Kidney glomerular epithelial cell (primary cell): ENCODE data around the gene PCDHGB4.
"Not testable (repeated sequence)": the region's sequence is repeated elsewhere in the genome, so short reads cannot be mapped to it uniquely, and the experiment has no call there.

Source experiments
- DNase-seq: peaks from one replicate; lab custom pipeline; 2025; lab: John Stamatoyannopoulos, UW

Gene PCDHGB4

DNA sequence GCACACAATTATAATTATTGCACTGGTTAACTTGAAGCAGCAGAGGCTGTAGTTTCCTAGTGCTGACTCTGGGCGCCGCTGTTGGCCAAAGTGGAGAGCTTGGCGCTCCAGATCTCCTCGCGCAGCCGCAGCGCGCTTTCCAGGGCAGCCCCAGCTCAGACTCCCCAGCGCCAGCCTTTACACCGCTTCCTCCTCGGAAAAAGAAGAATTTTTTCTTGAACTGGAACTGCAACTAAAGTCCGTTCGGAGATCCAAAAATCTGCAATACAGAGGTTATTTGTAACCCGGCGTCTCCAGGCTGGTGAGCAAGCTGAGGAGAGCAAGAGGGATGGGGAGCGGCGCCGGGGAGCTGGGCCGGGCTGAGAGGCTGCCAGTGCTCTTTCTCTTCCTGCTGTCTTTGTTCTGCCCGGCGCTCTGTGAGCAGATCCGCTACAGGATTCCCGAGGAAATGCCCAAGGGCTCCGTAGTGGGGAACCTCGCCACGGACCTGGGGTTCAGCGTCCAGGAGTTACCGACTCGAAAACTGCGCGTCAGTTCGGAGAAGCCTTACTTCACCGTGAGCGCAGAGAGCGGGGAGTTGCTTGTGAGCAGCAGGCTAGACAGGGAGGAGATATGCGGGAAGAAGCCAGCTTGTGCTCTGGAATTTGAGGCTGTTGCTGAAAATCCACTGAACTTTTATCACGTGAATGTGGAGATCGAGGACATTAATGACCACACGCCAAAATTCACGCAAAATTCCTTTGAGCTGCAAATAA lies at the start of gene PCDHGB4:
TSS of gene PCDHGB4 (plus strand) at position 142 of the 755 bp plus-strand sequence. CDS start at position 329, 187 bp downstream.
- not testable (repeated sequence) for DNase-seq

DNA sequence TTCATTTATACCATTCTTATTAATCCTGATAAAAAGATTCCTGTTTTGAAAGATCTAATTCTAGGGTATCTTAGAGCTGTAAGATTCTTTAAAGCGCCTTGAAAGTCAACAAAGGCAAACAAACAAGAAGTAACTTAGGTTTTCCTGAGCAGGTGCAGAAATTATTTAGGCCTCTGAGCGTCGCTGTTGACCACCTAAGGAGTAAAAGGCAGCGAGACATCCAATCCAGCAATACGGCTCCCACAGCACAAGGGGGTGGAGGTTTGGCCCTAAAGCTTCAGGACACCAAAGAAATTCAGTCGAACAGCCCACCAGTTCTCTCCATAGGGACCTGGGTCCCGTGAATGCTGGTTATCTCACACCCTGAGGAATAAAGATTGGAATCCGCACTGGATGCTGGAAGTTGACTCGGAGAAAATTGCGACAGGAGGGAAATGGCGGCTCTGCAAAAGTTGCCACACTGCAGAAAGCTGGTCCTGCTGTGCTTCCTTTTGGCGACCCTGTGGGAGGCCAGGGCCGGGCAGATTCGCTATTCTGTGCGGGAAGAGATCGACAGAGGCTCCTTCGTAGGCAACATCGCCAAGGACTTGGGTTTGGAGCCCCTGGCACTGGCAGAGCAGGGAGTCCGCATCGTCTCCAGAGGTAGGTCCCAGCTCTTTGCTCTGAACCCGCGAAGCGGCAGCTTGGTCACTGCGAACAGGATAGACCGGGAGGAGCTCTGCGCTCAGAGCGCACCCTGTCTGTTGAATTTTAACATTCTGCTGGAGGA lies 48.8 kb upstream of the PCDHGB4 start, which contains the start of gene PCDHGA2:
TSS of gene PCDHGA2 (plus strand) at position 223 of the 769 bp plus-strand sequence.
- DNase-seq, result peak; percentile 4

DNA sequence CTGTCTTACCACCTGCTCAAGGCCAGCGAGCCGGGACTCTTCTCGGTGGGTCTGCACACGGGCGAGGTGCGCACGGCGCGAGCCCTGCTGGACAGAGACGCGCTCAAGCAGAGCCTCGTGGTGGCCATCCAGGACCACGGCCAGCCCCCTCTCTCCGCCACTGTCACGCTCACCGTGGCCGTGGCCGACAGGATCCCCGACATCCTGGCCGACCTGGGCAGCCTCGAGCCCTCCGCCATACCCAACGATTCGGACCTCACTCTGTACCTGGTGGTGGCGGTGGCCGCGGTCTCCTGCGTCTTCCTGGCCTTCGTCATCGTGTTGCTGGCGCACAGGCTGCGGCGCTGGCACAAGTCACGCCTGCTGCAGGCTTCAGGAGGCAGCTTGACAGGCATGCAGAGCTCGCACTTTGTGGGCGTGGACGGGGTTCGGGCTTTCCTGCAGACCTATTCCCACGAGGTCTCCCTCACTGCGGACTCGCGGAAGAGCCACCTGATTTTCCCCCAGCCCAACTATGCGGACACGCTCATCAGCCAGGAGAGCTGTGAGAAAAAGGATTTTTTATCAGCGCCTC lies 46.6 kb upstream of the PCDHGB4 start:
- not testable (repeated sequence) for DNase-seq

DNA sequence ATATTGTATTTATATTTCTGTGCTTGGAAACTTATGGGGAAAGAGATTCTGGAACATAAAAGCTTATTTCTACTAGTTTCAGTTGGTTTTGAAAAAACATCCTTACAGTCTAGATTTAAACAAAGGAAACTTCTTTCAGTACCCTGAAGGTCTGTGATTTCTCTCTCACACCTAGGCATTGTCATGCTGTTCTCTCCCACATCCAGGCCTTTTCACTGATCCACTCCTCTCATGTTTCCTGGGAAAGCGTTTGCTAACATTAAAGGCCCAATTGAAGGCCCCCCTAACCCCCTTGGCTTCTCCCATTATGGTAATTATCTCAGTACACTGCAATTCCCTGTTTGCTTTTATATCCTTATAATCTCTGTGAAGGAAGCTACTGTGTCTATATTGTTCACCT lies 44.7 kb upstream of the PCDHGB4 start:
- DNase-seq, result no peak

DNA sequence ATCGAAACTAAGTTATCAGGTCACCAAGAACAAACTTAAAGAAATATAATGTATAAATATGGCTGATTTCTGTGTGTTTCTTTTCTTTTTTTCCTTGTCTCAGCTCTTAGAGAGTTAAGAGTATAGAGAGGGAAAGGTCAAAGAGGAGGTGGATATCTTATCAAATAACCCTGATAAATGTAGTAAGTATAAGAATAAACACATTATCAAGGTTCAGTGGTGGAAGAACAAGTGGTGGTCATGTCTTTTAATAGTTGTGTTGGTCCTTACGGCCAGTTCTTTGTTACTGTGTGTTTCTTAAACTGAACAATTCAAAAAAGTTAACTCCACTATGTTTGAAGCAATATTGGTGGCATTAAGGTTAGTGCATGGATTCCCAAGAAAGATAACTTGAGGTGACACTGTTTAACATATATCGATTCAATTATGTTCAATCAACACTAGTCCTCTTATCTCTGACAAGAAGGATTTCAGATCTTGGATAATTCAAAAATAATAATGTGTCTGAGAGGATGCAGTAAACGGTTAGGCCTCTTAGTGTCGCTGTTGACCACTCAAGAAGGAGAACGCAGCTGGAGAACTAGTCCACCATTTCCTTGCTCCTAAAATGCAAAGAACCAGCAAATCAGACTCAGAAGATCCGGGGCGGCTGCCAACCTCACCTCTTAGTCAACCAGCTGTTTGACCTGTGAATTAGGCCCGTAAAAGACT lies 44.1 kb upstream of the PCDHGB4 start, which contains the start of gene PCDHGA3:
TSS of gene PCDHGA3 (plus strand) at position 588 of the 711 bp plus-strand sequence. CDS start 205 bp downstream, outside the sequence.
- DNase-seq, result no peak

DNA sequence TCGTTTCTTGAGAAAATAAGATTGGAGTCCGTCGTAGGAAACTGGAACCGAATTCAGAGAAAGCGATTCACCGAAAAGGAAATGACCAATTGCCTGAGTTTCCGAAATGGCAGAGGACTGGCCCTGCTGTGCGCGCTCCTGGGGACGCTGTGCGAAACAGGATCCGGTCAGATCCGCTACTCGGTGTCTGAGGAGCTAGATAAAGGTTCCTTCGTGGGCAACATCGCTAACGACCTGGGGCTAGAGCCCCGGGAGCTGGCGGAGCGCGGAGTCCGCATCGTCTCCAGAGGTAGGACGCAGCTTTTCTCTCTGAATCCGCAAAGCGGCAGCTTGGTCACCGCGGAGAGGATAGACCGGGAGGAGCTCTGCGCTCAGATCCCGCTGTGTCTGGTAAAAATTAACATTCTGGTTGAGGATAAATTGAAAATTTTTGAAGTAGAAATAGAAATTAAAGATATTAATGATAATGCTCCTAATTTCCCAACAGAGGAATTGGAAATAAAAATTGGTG lies 43.5 kb upstream of the PCDHGB4 start:
- DNase-seq, result no peak

DNA sequence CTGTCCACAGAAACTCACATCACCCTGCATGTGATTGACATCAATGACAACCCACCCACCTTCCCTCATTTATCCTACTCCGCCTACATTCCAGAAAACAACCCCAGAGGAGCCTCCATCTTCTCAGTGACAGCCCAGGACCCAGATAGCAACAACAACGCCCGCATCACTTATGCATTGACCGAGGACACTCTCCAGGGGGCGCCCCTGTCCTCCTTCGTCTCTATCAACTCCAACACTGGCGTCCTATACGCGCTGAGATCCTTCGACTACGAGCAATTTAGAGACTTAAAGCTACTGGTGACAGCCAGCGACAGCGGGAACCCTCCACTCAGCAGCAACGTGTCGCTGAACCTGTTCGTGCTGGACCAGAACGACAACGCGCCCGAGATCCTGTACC lies 42.2 kb upstream of the PCDHGB4 start:
- no peak for DNase-seq

DNA sequence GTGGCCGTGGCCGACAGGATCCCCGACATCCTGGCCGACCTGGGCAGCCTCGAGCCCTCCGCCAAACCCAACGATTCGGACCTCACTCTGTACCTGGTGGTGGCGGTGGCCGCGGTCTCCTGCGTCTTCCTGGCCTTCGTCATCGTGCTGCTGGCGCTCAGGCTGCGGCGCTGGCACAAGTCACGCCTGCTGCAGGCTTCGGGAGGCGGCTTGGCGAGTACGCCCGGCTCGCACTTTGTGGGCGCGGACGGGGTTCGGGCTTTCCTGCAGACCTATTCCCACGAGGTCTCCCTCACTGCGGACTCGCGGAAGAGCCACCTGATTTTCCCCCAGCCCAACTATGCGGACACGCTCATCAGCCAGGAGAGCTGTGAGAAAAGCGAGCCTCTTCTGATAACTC lies 41.5 kb upstream of the PCDHGB4 start:
- not testable (repeated sequence) for DNase-seq

DNA sequence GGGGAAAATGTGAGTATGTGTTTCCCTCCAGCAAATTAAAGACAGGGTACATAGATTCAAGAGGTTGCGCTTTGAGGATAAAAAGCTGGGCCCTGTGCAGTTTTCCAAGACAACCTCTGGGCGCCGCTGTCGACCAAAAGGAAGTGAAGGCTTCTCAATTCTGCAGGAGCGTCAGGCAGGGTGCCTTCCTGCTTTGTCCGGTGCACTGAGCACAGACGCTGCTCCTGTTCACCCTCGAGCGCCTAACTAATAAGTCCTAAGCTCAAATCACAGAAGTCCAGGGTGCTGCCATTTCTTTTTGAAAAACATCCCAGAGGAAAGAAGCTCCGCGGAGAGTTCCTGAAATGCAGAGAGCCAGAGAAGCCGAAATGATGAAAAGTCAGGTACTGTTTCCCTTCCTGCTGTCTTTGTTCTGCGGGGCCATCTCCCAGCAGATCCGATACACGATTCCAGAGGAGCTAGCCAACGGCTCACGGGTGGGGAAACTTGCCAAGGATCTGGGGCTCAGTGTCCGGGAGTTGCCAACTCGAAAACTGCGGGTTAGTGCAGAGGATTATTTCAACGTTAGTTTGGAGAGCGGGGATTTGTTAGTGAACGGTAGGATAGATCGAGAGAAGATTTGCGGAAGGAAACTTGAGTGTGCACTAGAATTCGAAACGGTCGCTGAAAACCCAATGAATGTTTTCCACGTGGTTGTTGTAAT lies 37.4 kb upstream of the PCDHGB4 start, which contains the start of gene PCDHGB1:
TSS of gene PCDHGB1 (plus strand) at position 183 of the 703 bp plus-strand sequence. CDS start at position 345, 162 bp downstream.
- DNase-seq, result no peak

DNA sequence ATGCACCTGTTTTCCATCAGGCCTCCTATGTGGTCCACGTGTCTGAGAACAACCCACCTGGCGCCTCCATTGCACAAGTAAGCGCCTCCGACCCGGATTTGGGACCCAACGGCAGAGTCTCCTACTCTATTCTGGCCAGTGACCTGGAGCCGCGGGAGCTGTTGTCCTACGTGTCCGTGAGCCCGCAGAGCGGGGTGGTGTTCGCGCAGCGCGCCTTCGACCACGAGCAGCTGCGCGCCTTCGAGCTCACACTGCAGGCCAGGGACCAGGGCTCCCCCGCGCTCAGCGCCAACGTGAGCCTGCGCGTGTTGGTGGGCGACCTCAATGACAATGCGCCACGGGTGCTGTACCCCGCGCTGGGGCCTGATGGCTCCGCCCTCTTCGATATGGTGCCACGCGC lies 35.9 kb upstream of the PCDHGB4 start:
- DNase-seq, result no peak

DNA sequence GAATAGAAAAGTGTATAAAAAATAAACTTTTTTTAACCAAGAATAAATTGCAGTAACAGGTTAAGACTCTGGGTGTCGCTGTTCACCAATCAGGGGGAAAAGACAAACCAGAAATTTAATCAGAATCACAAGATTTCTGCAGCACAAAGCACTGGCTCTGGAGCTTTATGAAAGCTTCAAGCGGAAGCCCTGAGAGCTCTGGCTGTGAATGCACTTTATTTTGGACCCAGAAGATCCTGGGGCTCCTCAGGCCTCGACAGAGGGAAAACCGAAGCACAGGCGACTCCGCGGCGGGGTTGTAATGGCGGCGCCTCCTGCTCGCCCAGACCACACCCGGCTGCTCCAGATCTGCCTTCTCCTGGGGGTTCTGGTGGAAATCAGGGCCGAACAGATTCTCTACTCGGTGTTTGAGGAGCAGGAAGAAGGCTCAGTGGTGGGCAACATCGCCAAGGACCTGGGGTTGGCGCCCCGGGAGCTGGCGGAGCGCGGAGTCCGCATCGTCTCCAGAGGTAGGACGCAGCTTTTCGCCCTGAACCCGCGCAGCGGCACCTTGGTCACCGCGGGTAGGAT lies 32.5 kb upstream of the PCDHGB4 start, which contains the start of gene PCDHGA4:
TSS of gene PCDHGA4 (plus strand) at position 122 of the 570 bp plus-strand sequence. CDS start at position 209, 87 bp downstream.
- DNase-seq, result no peak

DNA sequence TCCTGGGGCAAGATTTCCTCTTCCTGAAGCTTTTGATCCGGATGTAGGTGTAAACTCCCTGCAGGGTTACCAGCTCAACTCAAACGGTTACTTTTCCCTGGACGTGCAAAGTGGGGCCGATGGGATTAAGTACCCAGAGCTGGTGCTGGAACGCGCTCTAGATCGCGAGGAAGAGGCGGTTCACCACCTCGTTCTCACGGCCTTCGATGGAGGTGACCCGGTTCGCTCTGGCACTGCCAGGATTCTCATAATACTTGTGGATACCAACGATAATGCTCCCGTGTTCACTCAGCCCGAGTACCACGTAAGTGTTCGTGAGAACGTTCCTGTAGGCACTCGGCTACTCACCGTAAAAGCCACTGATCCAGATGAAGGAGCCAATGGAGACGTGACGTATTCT lies 31.9 kb upstream of the PCDHGB4 start:
- DNase-seq, result no peak

DNA sequence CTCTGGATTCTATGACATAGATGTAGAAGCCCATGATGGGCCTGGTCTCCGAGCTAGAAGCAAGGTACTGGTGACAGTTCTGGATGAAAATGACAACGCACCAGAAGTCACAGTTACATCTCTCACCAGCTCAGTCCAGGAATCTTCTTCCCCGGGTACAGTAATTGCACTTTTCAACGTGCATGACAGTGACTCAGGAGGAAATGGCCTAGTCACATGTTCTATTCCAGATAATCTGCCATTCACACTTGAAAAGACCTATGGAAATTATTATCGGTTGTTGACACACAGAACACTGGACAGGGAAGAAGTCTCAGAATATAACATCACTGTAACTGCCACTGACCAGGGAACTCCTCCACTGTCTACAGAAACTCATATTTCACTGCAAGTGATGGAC lies 31.4 kb upstream of the PCDHGB4 start:
- no peak for DNase-seq

DNA sequence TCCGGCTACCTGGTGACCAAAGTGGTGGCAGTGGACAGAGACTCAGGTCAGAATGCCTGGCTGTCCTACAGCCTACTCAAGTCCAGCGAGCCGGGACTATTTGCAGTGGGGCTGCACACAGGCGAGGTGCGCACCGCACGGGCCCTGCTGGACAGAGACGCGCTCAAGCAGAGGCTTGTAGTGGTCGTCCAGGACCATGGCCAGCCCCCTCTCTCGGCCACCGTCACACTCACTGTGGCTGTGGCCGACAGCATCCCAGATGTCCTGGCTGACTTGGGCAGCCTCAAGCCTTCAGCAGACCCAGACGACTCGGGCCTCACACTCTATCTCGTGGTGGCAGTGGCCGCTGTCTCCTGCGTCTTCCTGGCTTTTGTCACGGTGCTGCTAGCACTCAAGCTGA lies 30.5 kb upstream of the PCDHGB4 start:
- DNase-seq, result no peak

DNA sequence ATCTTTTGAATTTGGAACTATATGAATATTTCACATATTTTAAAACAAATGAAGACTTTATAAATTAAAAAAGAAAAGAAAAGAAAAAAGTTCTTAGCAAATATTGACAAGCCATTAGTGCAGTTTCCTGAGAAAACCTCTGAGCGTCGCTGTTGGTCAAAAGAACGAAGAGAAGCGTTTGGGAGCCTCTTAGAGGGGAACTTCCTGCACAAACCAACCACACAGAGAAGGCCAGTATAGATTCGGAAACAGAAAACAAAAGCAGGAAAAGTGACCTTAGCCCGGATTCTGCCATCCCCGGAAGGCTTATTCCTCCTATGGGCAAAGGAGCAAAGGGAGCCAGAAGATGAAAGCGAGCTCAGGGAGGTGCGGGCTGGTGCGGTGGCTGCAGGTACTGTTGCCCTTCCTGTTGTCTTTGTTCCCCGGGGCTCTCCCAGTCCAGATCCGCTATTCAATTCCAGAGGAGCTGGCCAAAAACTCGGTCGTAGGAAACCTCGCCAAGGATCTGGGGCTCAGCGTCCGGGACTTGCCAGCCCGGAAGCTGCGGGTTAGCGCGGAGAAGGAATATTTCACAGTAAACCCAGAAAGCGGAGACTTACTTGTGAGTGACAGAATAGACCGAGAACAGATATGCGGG lies 27.6 kb upstream of the PCDHGB4 start, which contains the start of gene PCDHGB2:
TSS of gene PCDHGB2 (plus strand) at position 205 of the 637 bp plus-strand sequence. CDS start at position 347, 142 bp downstream.
- DNase-seq, result no peak

DNA sequence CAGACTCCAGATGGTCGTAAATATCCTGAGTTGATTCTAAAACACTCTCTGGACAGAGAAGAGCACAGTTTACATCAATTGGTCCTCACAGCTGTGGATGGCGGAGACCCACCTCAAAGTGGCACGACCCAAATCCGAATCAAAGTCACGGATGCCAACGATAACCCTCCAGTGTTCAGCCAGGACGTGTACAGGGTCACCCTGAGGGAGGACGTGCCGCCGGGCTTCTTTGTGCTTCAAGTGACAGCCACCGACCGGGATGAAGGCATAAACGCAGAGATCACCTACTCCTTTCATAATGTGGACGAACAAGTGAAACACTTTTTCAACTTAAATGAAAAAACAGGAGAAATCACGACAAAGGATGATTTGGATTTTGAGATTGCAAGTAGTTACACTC lies 26.8 kb upstream of the PCDHGB4 start:
- no peak for DNase-seq

DNA sequence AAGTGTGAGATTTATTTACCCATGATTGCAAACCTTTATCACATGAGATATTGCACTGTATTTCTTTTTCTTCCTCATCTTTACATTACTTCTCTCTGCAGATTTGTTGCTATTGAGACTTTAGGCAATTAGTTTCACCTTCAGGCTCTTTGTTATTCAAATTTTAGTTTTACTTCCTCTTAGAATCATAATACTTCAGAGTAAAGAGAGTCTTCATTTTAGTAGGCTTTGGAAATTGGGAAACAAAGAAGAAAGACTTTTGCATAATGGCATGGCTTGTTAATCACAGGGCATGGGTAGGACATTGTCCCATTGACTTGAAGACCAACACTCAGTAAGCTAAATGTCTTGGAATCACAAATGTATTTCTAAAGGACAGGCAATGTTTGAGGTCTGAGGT lies 24.8 kb upstream of the PCDHGB4 start:
- DNase-seq, result no peak

DNA sequence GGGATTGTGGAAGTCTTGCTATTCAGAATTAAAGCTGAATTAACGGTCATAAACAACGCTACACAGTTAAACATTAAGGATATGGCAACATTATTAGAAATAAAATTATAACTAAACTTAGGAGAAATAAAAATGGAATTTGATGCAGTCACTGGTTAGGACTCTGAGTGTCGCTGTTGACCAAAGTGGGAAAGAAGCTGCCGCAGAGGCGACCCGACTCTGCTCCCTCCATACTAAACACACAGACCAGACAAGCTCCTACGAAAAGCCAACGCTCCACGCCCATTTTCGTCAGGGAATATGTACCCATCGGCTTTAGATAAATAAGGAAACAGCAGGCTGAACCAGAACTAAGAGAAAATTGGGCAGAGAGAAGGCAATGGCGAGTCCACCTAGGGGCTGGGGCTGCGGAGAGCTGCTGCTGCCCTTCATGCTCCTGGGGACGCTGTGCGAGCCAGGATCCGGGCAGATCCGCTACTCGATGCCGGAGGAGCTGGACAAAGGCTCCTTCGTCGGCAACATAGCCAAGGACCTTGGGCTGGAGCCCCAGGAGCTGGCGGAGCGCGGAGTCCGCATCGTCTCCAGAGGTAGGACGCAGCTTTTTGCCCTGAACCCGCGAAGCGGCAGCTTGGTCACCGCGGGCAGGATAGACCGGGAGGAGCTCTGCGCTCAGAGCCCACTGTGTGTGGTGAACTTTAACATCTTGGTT lies 23.4 kb upstream of the PCDHGB4 start, which contains the start of gene PCDHGA5:
TSS of gene PCDHGA5 (plus strand) at position 211 of the 709 bp plus-strand sequence. CDS start at position 380, 169 bp downstream.
- no peak for DNase-seq
